Karpas-422 (cell line): ENCODE measurements around the gene CARD11. TPM values are rescaled to one million over a fixed set of nuclear protein-coding genes. Genes with fewer than 3 reads are reported as not detected.
"Not testable (repeated sequence)": the region's sequence is repeated elsewhere in the genome, so short reads cannot be mapped to it uniquely, and the experiment has no call there.

Experiments
- DNase-seq: peaks from one replicate; pipeline ENCODE4 v3.0.0-alpha.2; 2015
- H2AFZ ChIP-seq: fragments of 200-600 bp; sonication (generic); 2 replicates; pipeline ENCODE4 v1.6.1; 2014; ENCODE audit warnings: antibody characterized with exemption, low read length, mixed read lengths
- H3K27ac ChIP-seq: fragments of 200-600 bp; sonication (generic); 2 replicates; pipeline ENCODE4 v1.5.1; 2014; ENCODE audit warnings: mild to moderate bottlenecking, low read length, moderate library complexity
- H3K27me3 ChIP-seq: fragments of 200-600 bp; sonication (generic); 2 replicates; pipeline ENCODE4 v1.6.1; 2014; ENCODE audit warnings: low read length, mixed read lengths
- H3K36me3 ChIP-seq: fragments of 200-600 bp; sonication (generic); 2 replicates; pipeline ENCODE4 v1.6.1; 2014; ENCODE audit warnings: low read length, mixed read lengths; ENCODE audit not compliant: insufficient read depth
- H3K4me1 ChIP-seq: fragments of 200-600 bp; sonication (generic); 2 replicates; pipeline ENCODE4 v1.6.1; 2014; ENCODE audit warnings: mild to moderate bottlenecking, low read length, mixed read lengths
- H3K4me2 ChIP-seq: fragments of 200-600 bp; sonication (generic); 2 replicates; pipeline ENCODE4 v1.6.1; 2014; ENCODE audit warnings: low read length, low read depth, mild to moderate bottlenecking; ENCODE audit not compliant: poor library complexity, severe bottlenecking
- H3K4me3 ChIP-seq: fragments of 200-600 bp; sonication (generic); 2 replicates; pipeline ENCODE4 v1.5.1; 2014; ENCODE audit warnings: mild to moderate bottlenecking, antibody characterized with exemption, low read length, mixed read lengths
- H3K79me2 ChIP-seq: fragments of 200-600 bp; sonication (generic); 2 replicates; pipeline ENCODE4 v1.6.1; 2014; ENCODE audit warnings: mild to moderate bottlenecking, low read length, mixed read lengths
- H3K9ac ChIP-seq: fragments of 200-600 bp; sonication (generic); 2 replicates; pipeline ENCODE4 v1.6.0; 2014; ENCODE audit warnings: low read length
- H3K9me2 ChIP-seq: fragments of 200-600 bp; sonication (generic), shearing (Covaris generic); replicated peaks from 2 replicates; pipeline ENCODE4 v1.6.0; 2014; ENCODE audit warnings: mild to moderate bottlenecking, low read length, moderate library complexity; ENCODE audit not compliant: insufficient read depth
- H3K9me3 ChIP-seq: fragments of 300-700, 200-600 bp; sonication (generic); 2 replicates; pipeline ENCODE4 v1.6.1; 2014; ENCODE audit warnings: low read length, mixed read lengths
- H4K20me1 ChIP-seq: fragments of 200-600 bp; sonication (generic); 2 replicates; pipeline ENCODE4 v1.6.1; 2014; ENCODE audit warnings: mild to moderate bottlenecking, antibody characterized with exemption, low read length, low read depth; ENCODE audit not compliant: insufficient read depth
- total RNA-seq: library from RNA; depleted of rRNA; stranded (reverse); fragments of >200 nt; shearing (Covaris generic); gene quantifications from 2 replicates; pipeline ENCODE4 v1.2.3, GENCODE V29; 2014; ENCODE audit warnings: low replicate concordance

The CARD11 gene
- total RNA-seq, 1 experiment from 2014 or later, result 38.5 TPM

GRCh38 chr7:3025616-3026015 lies 18.1 kb downstream of the CARD11 start:
- H3K4me2 ChIP-seq, result no peak overlapping the region
- H3K4me3 ChIP-seq, result no peak overlapping the region
- H3K9me2 ChIP-seq, result no peaks in the 10 kb centered on the region
- peaks cover 18% of the 10 kb centered on the region for H3K9me3 ChIP-seq
- peaks cover 84% of the 10 kb centered on the region for H3K79me2 ChIP-seq
- DNase-seq, result no peak
- H3K27me3 ChIP-seq, result no peaks in the 10 kb centered on the region
- no peak overlapping the region for H3K9ac ChIP-seq
- no peaks in the 10 kb centered on the region for H3K4me1 ChIP-seq
- peaks cover 20% of the 10 kb centered on the region for H3K36me3 ChIP-seq
- no peak overlapping the region for H3K27ac ChIP-seq
- no peak overlapping the region for H2AFZ ChIP-seq
- no peaks in the 10 kb centered on the region for H4K20me1 ChIP-seq

- no peaks in the 10 kb centered on the region for H4K20me1 ChIP-seq
- H3K27me3 ChIP-seq, result no peaks in the 10 kb centered on the region
- no peak overlapping the region for H3K4me3 ChIP-seq
- no peak overlapping the region for H3K27ac ChIP-seq
- H3K36me3 ChIP-seq, result peaks cover 27% of the 10 kb centered on the region
- H3K9me2 ChIP-seq, result no peaks in the 10 kb centered on the region
- DNase-seq, result no peak
- H3K4me1 ChIP-seq, result no peaks in the 10 kb centered on the region
- H3K9ac ChIP-seq, result no peak overlapping the region
- H3K9me3 ChIP-seq, result peaks cover 20% of the 10 kb centered on the region
- H3K4me2 ChIP-seq, result no peak overlapping the region
- H3K79me2 ChIP-seq, result peaks cover 82% of the 10 kb centered on the region
- H2AFZ ChIP-seq, result no peak overlapping the region
Measured at GRCh38 chr7:3021825-3022224, 21.8 kb downstream of the CARD11 start.

GRCh38 chr7:3021224-3021623 lies 22.4 kb downstream of the CARD11 start:
- H3K9ac ChIP-seq, H3K9me2 ChIP-seq, H3K4me1 ChIP-seq, H2AFZ ChIP-seq, DNase-seq, H3K4me2 ChIP-seq, H3K27me3 ChIP-seq, H3K27ac ChIP-seq, H4K20me1 ChIP-seq, H3K4me3 ChIP-seq: not testable (repeated sequence)
- Histone ChIP-seq H3K9me3 (peaks cover 20% of the 10 kb centered on the region), H3K36me3 (peaks cover 27% of the 10 kb centered on the region), H3K79me2 (peaks cover 82% of the 10 kb centered on the region)

GRCh38 chr7:3020416-3020815 lies 23.3 kb downstream of the CARD11 start:
- peaks cover 27% of the 10 kb centered on the region for H3K36me3 ChIP-seq
- peaks cover 14% of the 10 kb centered on the region; the same call in 1 of the 2 replicates for H3K9me3 ChIP-seq
- no peak for DNase-seq
- no peaks in the 10 kb centered on the region for H3K9me2 ChIP-seq
- H3K27me3 ChIP-seq, result no peaks in the 10 kb centered on the region
- H3K27ac ChIP-seq, result no peak overlapping the region
- no peaks in the 10 kb centered on the region for H3K4me1 ChIP-seq
- no peak overlapping the region for H2AFZ ChIP-seq
- no peak overlapping the region for H3K4me2 ChIP-seq
- H3K79me2 ChIP-seq, result peaks cover 82% of the 10 kb centered on the region
- no peaks in the 10 kb centered on the region for H4K20me1 ChIP-seq
- no peak overlapping the region for H3K4me3 ChIP-seq
- no peak overlapping the region for H3K9ac ChIP-seq

- Histone ChIP-seq H2AFZ (no peak overlapping the region), H3K4me2 (no peak overlapping the region), H3K9me2 (no peaks in the 10 kb centered on the region), H3K9me3 (peaks cover 10% of the 10 kb centered on the region; the same call in 1 of the 2 replicates), H3K79me2 (peaks cover 76% of the 10 kb centered on the region), H3K9ac (no peak overlapping the region), H3K4me1 (no peaks in the 10 kb centered on the region), H4K20me1 (no peaks in the 10 kb centered on the region), H3K36me3 (peaks cover 21% of the 10 kb centered on the region), H3K4me3 (no peak overlapping the region), H3K27me3 (no peaks in the 10 kb centered on the region), H3K27ac (no peak overlapping the region)
- no peak for DNase-seq
Measured at GRCh38 chr7:3019801-3020200, 23.9 kb downstream of the CARD11 start.

GRCh38 chr7:3013975-3014792 lies 29.5 kb downstream of the CARD11 start:
- DNase-seq, result no peak
- peaks cover 65% of the 10 kb centered on the region for H3K79me2 ChIP-seq
- no peaks in the 10 kb centered on the region for H3K27me3 ChIP-seq
- no peaks in the 10 kb centered on the region for H4K20me1 ChIP-seq
- no peaks in the 10 kb centered on the region for H3K36me3 ChIP-seq
- no peak overlapping the region for H2AFZ ChIP-seq
- no peak overlapping the region for H3K4me3 ChIP-seq
- no peaks in the 10 kb centered on the region for H3K9me2 ChIP-seq
- no peaks in the 10 kb centered on the region for H3K9me3 ChIP-seq
- no peak overlapping the region for H3K4me2 ChIP-seq
- no peaks in the 10 kb centered on the region for H3K4me1 ChIP-seq
- no peak overlapping the region for H3K9ac ChIP-seq
- H3K27ac ChIP-seq, result no peak overlapping the region

- Histone ChIP-seq H3K4me1 (no peaks in the 10 kb centered on the region), H3K9me3 (no peaks in the 10 kb centered on the region), H3K27ac (no peak overlapping the region)
Measured at GRCh38 chr7:3011211-3011852, 32.3 kb downstream of the CARD11 start.

GRCh38 chr7:3010161-3010560 lies 33.5 kb downstream of the CARD11 start:
- no peaks in the 10 kb centered on the region for H3K36me3 ChIP-seq
- H3K9ac ChIP-seq, result no peak overlapping the region
- no peak overlapping the region for H3K4me3 ChIP-seq
- no peaks in the 10 kb centered on the region for H3K9me2 ChIP-seq
- H3K79me2 ChIP-seq, result peaks cover 73% of the 10 kb centered on the region
- no peak overlapping the region for H3K27ac ChIP-seq
- H3K4me1 ChIP-seq, result no peaks in the 10 kb centered on the region
- H3K27me3 ChIP-seq, result no peaks in the 10 kb centered on the region
- no peak overlapping the region for H3K4me2 ChIP-seq
- no peak for DNase-seq
- no peaks in the 10 kb centered on the region for H3K9me3 ChIP-seq
- no peaks in the 10 kb centered on the region for H4K20me1 ChIP-seq
- no peak overlapping the region for H2AFZ ChIP-seq

More at GRCh38 chr7:3011211-3011852, 32.3 kb downstream of the CARD11 start:
- H3K36me3 ChIP-seq, result no peaks in the 10 kb centered on the region
- DNase-seq, result no peak
- no peaks in the 10 kb centered on the region for H3K9me2 ChIP-seq
- H4K20me1 ChIP-seq, result no peaks in the 10 kb centered on the region
- H3K4me2 ChIP-seq, result no peak overlapping the region
- H3K9ac ChIP-seq, result no peak overlapping the region
- H3K79me2 ChIP-seq, result peaks cover 73% of the 10 kb centered on the region
- no peak overlapping the region for H3K4me3 ChIP-seq
- H3K27me3 ChIP-seq, result no peaks in the 10 kb centered on the region
- H2AFZ ChIP-seq, result no peak overlapping the region
